ENCODE data around the gene KLK10. TPM values are rescaled to one million over a fixed set of nuclear protein-coding genes. Genes with fewer than 3 reads are reported as not detected.

KLK10 gene
- total RNA-seq, 1 donor from 2014 or later: 54.5 TPM

- H3K4me1 ChIP-seq: peaks cover 4% of the 10 kb centered on the region
- no peaks in the 10 kb centered on the region for H3K36me3 ChIP-seq
- H3K27me3 ChIP-seq: no peaks in the 10 kb centered on the region
- intact Hi-C loops (cut with DNase I): no loop called here
- H3K27ac ChIP-seq: peak overlapping the region; percentile 89
- no peaks in the 10 kb centered on the region for H3K9me3 ChIP-seq
- DNase-seq (ENCODE audit: extremely low spot score in 2 of 2): no peak
- peak overlapping the region; percentile 18 to 46 for H3K4me3 ChIP-seq
- TF ChIP-seq POLR2A (IDR thresholded peaks at IDR 0.05) (no peak), POLR2AphosphoS5 (IDR thresholded peaks at IDR 0.05; ENCODE audit: insufficient read depth in 1 of 2, low read depth in 1 of 2) (peak in 1 of 2 donors; percentile 36)
Observed at GRCh38 chr19:51027126-51027806, 7.8 kb upstream of the KLK10 start.

- no peaks in the 10 kb centered on the region for H3K36me3 ChIP-seq
- H3K4me1 ChIP-seq: peaks cover 4% of the 10 kb centered on the region
- H3K27me3 ChIP-seq: no peaks in the 10 kb centered on the region
Observed at GRCh38 chr19:51026554-51026831, 7.0 kb upstream of the KLK10 start, which contains the start of gene KLK11. TSS of gene KLK11 (minus strand) at chr19:51026616. CDS start at chr19:51025631, 985 bp downstream.

GRCh38 chr19:51025809-51026553, 6.5 kb upstream of the KLK10 start:
- H3K4me1 ChIP-seq: peaks cover 4% of the 10 kb centered on the region
- H3K36me3 ChIP-seq: no peaks in the 10 kb centered on the region
- H3K27ac ChIP-seq: peak overlapping the region; percentile 89
- intact Hi-C loops (cut with DNase I): no loop called here
- H3K4me3 ChIP-seq: peak overlapping the region; percentile 16 to 46
- no peaks in the 10 kb centered on the region for H3K27me3 ChIP-seq
- no peaks in the 10 kb centered on the region for H3K9me3 ChIP-seq
- TF ChIP-seq POLR2A (IDR thresholded peaks at IDR 0.05) (no peak), POLR2AphosphoS5 (IDR thresholded peaks at IDR 0.05; ENCODE audit: insufficient read depth in 1 of 2, low read depth in 1 of 2) (no peak), CTCF (IDR thresholded peaks at IDR 0.05) (no peak)
- no peak for DNase-seq (ENCODE audit: extremely low spot score in 2 of 2)

More at GRCh38 chr19:51026554-51026831, 7.0 kb upstream of the KLK10 start, which contains the start of gene KLK11:
- Histone ChIP-seq H3K4me3 (peak within 1 kb of the TSS; percentile 18 to 46), H3K27ac (peak within 1 kb of the TSS; percentile 89), H3K9me3 (no peaks in the 10 kb centered on the region)
- intact Hi-C loops (cut with DNase I): no loop called here
- no peak for TF ChIP-seq CTCF (IDR thresholded peaks at IDR 0.05)
- TF ChIP-seq POLR2AphosphoS5 (IDR thresholded peaks at IDR 0.05; ENCODE audit: insufficient read depth in 1 of 2, low read depth in 1 of 2): peak in 1 of 2 donors; percentile 18
- no peak for TF ChIP-seq POLR2A (IDR thresholded peaks at IDR 0.05)
- DNase-seq (ENCODE audit: extremely low spot score in 2 of 2): no peak

- DNase-seq (ENCODE audit: extremely low spot score in 2 of 2): no peak
- H3K27ac ChIP-seq: peak overlapping the region; percentile 89
- H3K4me1 ChIP-seq: peaks cover 4% of the 10 kb centered on the region
- H3K27me3 ChIP-seq: no peaks in the 10 kb centered on the region
- intact Hi-C loops (cut with DNase I): no loop called here
- peak overlapping the region; percentile 10 to 46 for H3K4me3 ChIP-seq
- no peaks in the 10 kb centered on the region for H3K9me3 ChIP-seq
- TF ChIP-seq CTCF (IDR thresholded peaks at IDR 0.05): no peak
- TF ChIP-seq POLR2AphosphoS5 (IDR thresholded peaks at IDR 0.05; ENCODE audit: insufficient read depth in 1 of 2, low read depth in 1 of 2): no peak
- TF ChIP-seq POLR2A (IDR thresholded peaks at IDR 0.05): no peak
- H3K36me3 ChIP-seq: no peaks in the 10 kb centered on the region
Observed at GRCh38 chr19:51025401-51025800, 5.9 kb upstream of the KLK10 start.

- no peak for TF ChIP-seq CTCF (IDR thresholded peaks at IDR 0.05)
- no peak for TF ChIP-seq POLR2A (IDR thresholded peaks at IDR 0.05)
- TF ChIP-seq POLR2AphosphoS5 (IDR thresholded peaks at IDR 0.05; ENCODE audit: insufficient read depth in 1 of 2, low read depth in 1 of 2): no peak
- intact Hi-C loops (cut with DNase I): no loop called here
- Histone ChIP-seq H3K9me3 (no peaks in the 10 kb centered on the region), H3K4me3 (peak overlapping the region in 1 of 2 donors; percentile 46), H3K27me3 (no peaks in the 10 kb centered on the region), H3K36me3 (no peaks in the 10 kb centered on the region), H3K27ac (peak overlapping the region; percentile 89), H3K4me1 (peaks cover 4% of the 10 kb centered on the region)
- DNase-seq (ENCODE audit: extremely low spot score in 2 of 2): no peak
Observed at GRCh38 chr19:51024924-51025323, 5.4 kb upstream of the KLK10 start.

Data from vagina (tissue), 2 donors.